Measurements from ENCODE around the gene CACNA2D4.
"Not testable (repeated sequence)": the region's sequence is repeated elsewhere in the genome, so short reads cannot be mapped to it uniquely, and the experiment has no call there.

The CACNA2D4 gene

GRCh38 chr12:1956716-1957115 lies 38.3 kb upstream of the CACNA2D4 start:
- ChIA-PET CTCF (interaction anchor here (2.1 to 5.3 kb wide), 2 partner anchors 17 to 165 kb away, joined by 7 to 28 read pairs; no protein-coding TSS in a partner anchor), POLR2A (no interaction called here)
- no peak for DNase-seq (ENCODE audit: extremely low spot score)
- no peak for TF ChIP-seq CTCF (IDR thresholded peaks at IDR 0.05; ENCODE audit: control extremely low read depth, extremely low read depth, low read depth, missing control alignments)

- ChIA-PET CTCF (interaction anchor here (0.8 to 3.0 kb wide), 9 partner anchors 9 to 298 kb away, joined by 3 to 25 read pairs (median 3); no protein-coding TSS in a partner anchor), POLR2A (no interaction called here)
- TF ChIP-seq CTCF (IDR thresholded peaks at IDR 0.05; ENCODE audit: control extremely low read depth, extremely low read depth, low read depth, missing control alignments), result no peak
- no peak for DNase-seq (ENCODE audit: extremely low spot score)
Observed at GRCh38 chr12:1949771-1950470, 31.5 kb upstream of the CACNA2D4 start.

GRCh38 chr12:1948883-1949282 lies 30.4 kb upstream of the CACNA2D4 start:
- ChIA-PET CTCF (interaction anchor here (0.8 to 3.0 kb wide), 8 partner anchors 9 to 296 kb away, joined by 3 to 25 read pairs (median 4); no protein-coding TSS in a partner anchor), POLR2A (no interaction called here)
- no peak for DNase-seq (ENCODE audit: extremely low spot score)
- TF ChIP-seq CTCF (IDR thresholded peaks at IDR 0.05; ENCODE audit: control extremely low read depth, extremely low read depth, low read depth, missing control alignments), result no peak

- CTCF ChIA-PET, result interaction anchor here (0.7 to 1.5 kb wide), 3 partner anchors 9 to 152 kb away, joined by 3 to 8 read pairs (median 3); no protein-coding TSS in a partner anchor
Observed at GRCh38 chr12:1947081-1947480, 28.6 kb upstream of the CACNA2D4 start.

DNA sequence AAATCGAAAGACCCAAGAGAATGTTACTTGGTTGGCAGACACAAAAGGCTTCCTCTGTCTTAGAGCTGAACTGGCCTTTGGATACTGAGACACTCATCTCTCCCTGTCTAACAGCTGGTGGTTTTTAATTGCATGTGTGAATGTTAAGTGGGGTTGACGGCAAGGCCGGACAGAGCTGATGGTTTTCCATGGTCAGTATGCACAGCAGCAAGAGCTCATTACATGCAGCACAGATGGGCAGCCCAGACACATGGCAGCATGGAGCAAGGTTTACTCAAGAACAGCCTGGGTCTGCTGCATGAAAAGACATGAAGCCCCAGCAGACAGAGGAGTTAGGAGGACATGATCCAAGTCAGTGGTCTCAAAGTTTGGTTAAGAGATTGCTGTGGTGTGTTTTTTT lies 27.8 kb upstream of the CACNA2D4 start:
- CTCF ChIA-PET, result interaction anchor here (0.7 to 1.5 kb wide), 4 partner anchors 9 to 155 kb away, joined by 3 to 8 read pairs (median 4); no protein-coding TSS in a partner anchor
- POLR2A ChIA-PET, result no interaction called here
- TF ChIP-seq CTCF (IDR thresholded peaks at IDR 0.05; ENCODE audit: control extremely low read depth, extremely low read depth, low read depth, missing control alignments), result no peak
- DNase-seq (ENCODE audit: extremely low spot score), result no peak

More at GRCh38 chr12:1947081-1947480, 28.6 kb upstream of the CACNA2D4 start:
- no peak for TF ChIP-seq CTCF (IDR thresholded peaks at IDR 0.05; ENCODE audit: control extremely low read depth, extremely low read depth, low read depth, missing control alignments)
- DNase-seq (ENCODE audit: extremely low spot score), result no peak
- POLR2A ChIA-PET, result no interaction called here

DNA sequence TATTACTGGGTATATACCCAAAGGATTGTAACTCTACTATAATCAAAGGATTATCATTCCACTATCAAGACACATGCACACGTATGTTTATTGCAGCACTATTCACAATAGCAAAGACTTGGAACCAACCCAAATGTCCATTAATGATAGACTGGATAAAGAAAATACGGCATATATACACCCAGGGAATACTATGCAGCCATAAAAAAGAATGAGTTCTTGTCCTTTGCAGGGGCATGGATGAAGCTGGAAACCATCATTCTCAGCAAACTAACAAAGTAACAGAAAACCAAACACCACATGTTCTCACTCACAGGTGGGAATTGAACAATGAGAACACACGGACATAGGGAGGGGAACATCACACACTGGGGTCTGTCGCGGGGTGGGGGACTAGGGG lies 27.1 kb upstream of the CACNA2D4 start:
- POLR2A ChIA-PET; DNase-seq (ENCODE audit: extremely low spot score): not testable (repeated sequence)
- CTCF ChIA-PET, result interaction anchor here (1.0 to 1.5 kb wide), 3 partner anchors 150 to 154 kb away, joined by 3 to 8 read pairs (median 6); no protein-coding TSS in a partner anchor
